GM19193 (cell line): ENCODE data around the gene ISG20L2.

Source experiments
- POLR2A ChIP-seq: IDR thresholded peaks from 4 replicates; pipeline ENCODE4 v1.6.1; 2011; ENCODE audit not compliant: insufficient read depth, insufficient read length; ENCODE audit errors: extremely low read depth

Gene ISG20L2

DNA sequence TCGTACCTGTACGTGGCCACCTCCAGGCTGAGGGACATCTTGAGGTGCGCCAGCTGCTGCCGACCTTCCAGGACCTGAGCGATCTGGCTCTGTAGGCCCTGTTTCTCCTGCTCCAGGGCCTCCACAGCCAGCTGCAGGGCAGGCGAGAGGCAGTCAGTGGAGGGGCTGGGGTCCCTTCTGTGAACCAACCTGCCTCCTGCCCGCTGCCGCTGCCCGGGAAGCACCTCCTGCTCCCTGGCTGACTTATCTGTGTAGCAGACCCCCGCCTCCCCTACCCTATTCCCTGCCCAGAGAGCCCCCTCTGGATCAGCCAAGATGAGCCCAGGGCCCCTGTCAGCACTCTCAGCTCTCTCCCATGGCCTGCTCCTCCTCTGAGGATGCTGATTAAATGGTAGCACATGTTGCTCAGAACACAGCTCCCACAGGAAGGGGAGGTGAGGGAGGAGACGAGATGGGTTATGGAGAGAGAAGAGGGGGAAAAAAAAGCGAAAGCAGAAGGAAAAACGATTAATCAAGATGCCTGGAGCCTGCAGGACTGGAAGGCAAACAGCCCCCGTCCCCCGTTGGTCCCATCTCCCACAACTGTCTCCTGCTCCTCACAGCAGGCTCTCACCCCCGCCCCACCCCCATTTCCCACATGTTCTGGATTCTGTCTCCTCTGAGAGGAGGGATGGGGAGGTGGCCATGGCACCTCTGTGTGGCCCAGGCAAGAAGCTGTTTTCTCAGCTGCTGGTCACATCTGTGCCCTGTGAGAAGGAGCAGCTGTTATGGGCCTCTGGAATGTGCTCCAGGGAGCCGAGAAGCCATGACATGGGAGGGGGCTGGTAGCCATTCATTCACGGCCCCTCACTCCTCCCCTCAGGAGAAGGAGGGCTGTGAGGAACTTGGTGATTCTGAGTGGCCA lies 53.1 kb downstream of the ISG20L2 start:
- no peak for TF ChIP-seq POLR2A

- TF ChIP-seq POLR2A, result no peak
Measured at GRCh38 chr1:156673387-156674121, 55.0 kb downstream of the ISG20L2 start.
